ENCODE data around the gene MLLT3.

- TF ChIP-seq EZH2phosphoT487 (IDR thresholded peaks at IDR 0.05; ENCODE audit: borderline replicate concordance) (no peak), CTCF (conservative IDR thresholded peaks at IDR 0.05; ENCODE audit: low read length) (no peak)
Observed at GRCh38 chr9:20446248-20446647, 176.1 kb downstream of the MLLT3 start.

Data from Loucy (cell line).